ENCODE results near the gene TEX51. TPM values are rescaled to one million over a fixed set of nuclear protein-coding genes. Genes with fewer than 3 reads are reported as not detected.

Gene TEX51
- 0.18 TPM for polyA plus RNA-seq (ENCODE audit: insufficient read length)
- long read RNA-seq, donor 1 = 0 reads
- long read RNA-seq, donor 2 = 0 reads
- long read RNA-seq, donor 3 = 0 reads
- long read RNA-seq, donor 4 = 0 reads
- long read RNA-seq, donor 5 = 0 reads
- long read RNA-seq, donor 6 = 0 reads
- long read RNA-seq, donor 7 = 0 reads
- long read RNA-seq, donor 8 = 0 reads

- no peak for DNase-seq
Observed at GRCh38 chr2:126898636-126899035, at the start of gene TEX51. Gene TEX51 (plus strand): TSS chr2:126898890. CDS start chr2:126898919, 29 bp downstream.

- no peak for DNase-seq
Observed at GRCh38 chr2:126849054-126849453, 49.6 kb upstream of the TEX51 start.

- no peak for DNase-seq
Observed at GRCh38 chr2:126849486-126849885, 49.2 kb upstream of the TEX51 start.

GRCh38 chr2:126849991-126850535, 48.6 kb upstream of the TEX51 start:
- DNase-seq = no peak

- no peak for DNase-seq
Observed at GRCh38 chr2:126850940-126851339, 47.8 kb upstream of the TEX51 start.

GRCh38 chr2:126851756-126852155, 46.9 kb upstream of the TEX51 start:
- no peak for DNase-seq

GRCh38 chr2:126852361-126852760, 46.3 kb upstream of the TEX51 start:
- DNase-seq = no peak

- no peak for DNase-seq
Observed at GRCh38 chr2:126855606-126856005, 43.1 kb upstream of the TEX51 start.

- DNase-seq = no peak
Observed at GRCh38 chr2:126856403-126856802, 42.3 kb upstream of the TEX51 start.

- no peak for DNase-seq
Observed at GRCh38 chr2:126857502-126857901, 41.2 kb upstream of the TEX51 start.

GRCh38 chr2:126858013-126858412, 40.7 kb upstream of the TEX51 start:
- no peak for DNase-seq

GRCh38 chr2:126858436-126858835, 40.3 kb upstream of the TEX51 start:
- DNase-seq = no peak

GRCh38 chr2:126858991-126859390, 39.7 kb upstream of the TEX51 start:
- no peak for DNase-seq

GRCh38 chr2:126859631-126860030, 39.1 kb upstream of the TEX51 start:
- DNase-seq = no peak

- no peak for DNase-seq
Observed at GRCh38 chr2:126860385-126860784, 38.3 kb upstream of the TEX51 start.

- no peak for DNase-seq
Observed at GRCh38 chr2:126862730-126863129, 36.0 kb upstream of the TEX51 start.

- DNase-seq = no peak
Observed at GRCh38 chr2:126863336-126864015, 35.2 kb upstream of the TEX51 start.

GRCh38 chr2:126864861-126865260, 33.8 kb upstream of the TEX51 start:
- DNase-seq = no peak

GRCh38 chr2:126866451-126866850, 32.2 kb upstream of the TEX51 start:
- no peak for DNase-seq

GRCh38 chr2:126874961-126875360, 23.7 kb upstream of the TEX51 start:
- no peak for DNase-seq

- no peak for DNase-seq
Observed at GRCh38 chr2:126876631-126877030, 22.1 kb upstream of the TEX51 start.

- DNase-seq = no peak
Observed at GRCh38 chr2:126877041-126877440, 21.6 kb upstream of the TEX51 start.

GRCh38 chr2:126877861-126878565, 20.7 kb upstream of the TEX51 start:
- DNase-seq = no peak

Measured in left kidney (tissue), 8 donors.